ENCODE results near the gene WDR54. TPM values are rescaled to one million over a fixed set of nuclear protein-coding genes. Genes with fewer than 3 reads are reported as not detected.

WDR54 gene
- total and polyA plus RNA-seq, 11 donors, result 1.4 to 6.5 (median 3.0) TPM

GRCh38 chr2:74385396-74385795, 36.1 kb upstream of the WDR54 start:
- H3K4me3 ChIP-seq, result no peak overlapping the region
- intact Hi-C loops (cut with DNase I), result loop anchor here in 1 of 10 donors (5.0 kb wide), 1 partner anchor 53 kb away; no protein-coding TSS in a partner anchor
- peaks cover 0 to 13% (median 2%) of the 10 kb centered on the region in 9 donors for H3K36me3 ChIP-seq
- no peaks in the 10 kb centered on the region for H3K27me3 ChIP-seq
- peak overlapping the region in 1 of 12 donors; percentile 33 for H3K27ac ChIP-seq
- 68 to 82% (median 78%) methylated on average over 8 of the region's 8 CpGs for WGBS, 4 donors
- no peak for DNase-seq
- no peak for TF ChIP-seq POLR2A (IDR thresholded peaks at IDR 0.05)
- TF ChIP-seq CTCF (IDR thresholded peaks at IDR 0.05), result no peak
- ATAC-seq, result peak in 1 of 4 donors; percentile 42
- H3K4me1 ChIP-seq, result peaks cover 2 to 100% (median 79%) of the 10 kb centered on the region in 12 donors
- H3K9me3 ChIP-seq, result no peaks in the 10 kb centered on the region

- Histone ChIP-seq H3K27ac (peak overlapping the region in 10 of 12 donors; percentile 24 to 69 (median 56)), H3K36me3 (peaks cover 0 to 13% (median 2%) of the 10 kb centered on the region in 9 donors), H3K9me3 (no peaks in the 10 kb centered on the region), H3K4me3 (no peak overlapping the region), H3K4me1 (peaks cover 2 to 91% (median 74%) of the 10 kb centered on the region in 12 donors), H3K27me3 (no peaks in the 10 kb centered on the region)
- intact Hi-C loops (cut with DNase I), result loop anchor here in 1 of 10 donors (5.0 kb wide), 1 partner anchor 55 kb away; no protein-coding TSS in a partner anchor
- no peak for TF ChIP-seq CTCF (IDR thresholded peaks at IDR 0.05)
- TF ChIP-seq POLR2A (IDR thresholded peaks at IDR 0.05), result no peak
- 53 to 81% (median 64%) methylated on average over 1 of the region's 1 CpG for WGBS, 4 donors
- DNase-seq (no peak), ATAC-seq (no peak)
These were observed 34.2 kb upstream of the WDR54 start for GRCh38 chr2:74387346-74387745.

GRCh38 chr2:74390606-74391005, 30.9 kb upstream of the WDR54 start:
- TF ChIP-seq POLR2A (IDR thresholded peaks at IDR 0.05), result no peak
- TF ChIP-seq CTCF (IDR thresholded peaks at IDR 0.05), result no peak
- no peak for ATAC-seq
- Histone ChIP-seq H3K27me3 (no peaks in the 10 kb centered on the region), H3K27ac (peak overlapping the region in 3 of 12 donors; percentile 93 to 97 (median 96)), H3K4me3 (peak overlapping the region in 11 of 12 donors; percentile 75 to 99 (median 86)), H3K36me3 (peaks cover 0 to under 1% (median 0%) of the 10 kb centered on the region in 9 donors), H3K4me1 (peaks cover 0 to 60% (median 48%) of the 10 kb centered on the region in 12 donors), H3K9me3 (no peaks in the 10 kb centered on the region)
- no peak for DNase-seq
- intact Hi-C loops (cut with DNase I), result loop anchor here in 5 of 10 donors (5.0 to 10.0 kb wide), 4 partner anchors 58 to 138 kb away; no protein-coding TSS in a partner anchor
- WGBS, 4 donors, result 54 to 67% (median 59%) methylated on average over 5 of the region's 5 CpGs

- H3K4me3 ChIP-seq, result peak overlapping the region; percentile 75 to 99 (median 87)
- ATAC-seq (peak in 1 of 4 donors; percentile 11), DNase-seq (no peak)
- H3K9me3 ChIP-seq, result no peaks in the 10 kb centered on the region
- no peaks in the 10 kb centered on the region for H3K27me3 ChIP-seq
- intact Hi-C loops (cut with DNase I), result loop anchor here in 5 of 10 donors (5.0 to 10.0 kb wide), 4 partner anchors 59 to 139 kb away; no protein-coding TSS in a partner anchor
- no peak for TF ChIP-seq CTCF (IDR thresholded peaks at IDR 0.05)
- no peak for TF ChIP-seq POLR2A (IDR thresholded peaks at IDR 0.05)
- H3K36me3 ChIP-seq, result no peaks in the 10 kb centered on the region
- 0 to 1% (median 0%) methylated on average over 3 to 11 of the region's 11 CpGs for WGBS, 4 donors
- H3K4me1 ChIP-seq, result peaks cover 0 to 54% (median 46%) of the 10 kb centered on the region in 12 donors
- peak overlapping the region; percentile 88 to 98 (median 93) for H3K27ac ChIP-seq
These were observed 30.3 kb upstream of the WDR54 start for GRCh38 chr2:74391209-74391579.

Measured in heart left ventricle (tissue), 16 donors.